A549 (cell line): ENCODE data around the gene GRM2. TPM values are rescaled to one million over a fixed set of nuclear protein-coding genes. Genes with fewer than 3 reads are reported as not detected.

Source experiments
- ATAC-seq, 2 experiments: fragments of 200-7000 bp in 1 of 2; fragments of >200 bp in 1 of 2; cut with Nextera tagmentation in 1 of 2; cut with Tn5 transposase in 1 of 2; 3 replicates each; pipeline versions ENCODE4 v1.8.0 to v1.9.1; 2018 to 2020; ENCODE audit warnings: mild to moderate bottlenecking in 1 of 2, moderate library complexity in 1 of 2
- CTCF ChIA-PET: fragments of 300-600 bp; sonication (Branson Sonifier 250); formaldehyde crosslinking; extraction: SDS; loops from one replicate; lab custom pipeline; 2021; ENCODE audit warnings: antibody characterized with exemption, inconsistent platforms; lab: Yijun Ruan, JAX
- POLR2A ChIA-PET: fragments of 350-600 bp; formaldehyde crosslinking; extraction: SDS; loops from one replicate; lab custom pipeline; 2021; ENCODE audit warnings: antibody characterized with exemption, inconsistent platforms; lab: Yijun Ruan, JAX
- DNase-seq, 2 experiments: peaks; one replicate each; pipeline versions ENCODE4 v3.0.0 to v3.0.0-alpha.2; 2011 to 2016; ENCODE audit warnings: low read depth in 1 of 2, low spot score in 1 of 2
- FAIRE-seq: peaks from 2 replicates; lab custom pipeline; 2011; peaks lifted over from hg19 to GRCh38; lab: Jason Lieb, UNC
- H3K27ac ChIP-seq, 2 experiments: fragments of >200 bp; sonication (Bioruptor Twin); formaldehyde crosslinking; 3 replicates each; pipeline ENCODE4 v1.5.1; 2016 to 2017
- H3K4me1 ChIP-seq: fragments of >200 bp; sonication (Bioruptor Twin); formaldehyde crosslinking; 3 replicates; pipeline ENCODE4 v1.6.1; 2016
- H3K4me2 ChIP-seq: fragments of >200 bp; sonication (Bioruptor Twin); formaldehyde crosslinking; 3 replicates; pipeline ENCODE4 v1.6.1; 2016
- H3K4me3 ChIP-seq: fragments of >200 bp; sonication (Bioruptor Twin); formaldehyde crosslinking; 3 replicates; pipeline ENCODE4 v1.5.1; 2016
- H3K9me3 ChIP-seq: fragments of >200 bp; sonication (Bioruptor Twin); formaldehyde crosslinking; 3 replicates; pipeline ENCODE4 v1.6.1; 2016
- BHLHE40 ChIP-seq: IDR thresholded peaks from 2 replicates; pipeline ENCODE4 v1.6.1; 2012; ENCODE audit warnings: low read depth, low read length, inconsistent platforms
- CBX8 ChIP-seq: fragments of 200-600 bp; sonication (generic); IDR thresholded peaks from 2 replicates; pipeline ENCODE4 v1.6.1; 2016
- CHD2 ChIP-seq: fragments of 150-350 bp; IDR thresholded peaks from 2 replicates; pipeline ENCODE4 v1.6.1; 2014; ENCODE audit warnings: low read length; ENCODE audit not compliant: partially characterized antibody
- CHD4 ChIP-seq: fragments of 200-600 bp; sonication (generic); IDR thresholded peaks from 2 replicates; pipeline ENCODE4 v1.6.1; 2016; ENCODE audit warnings: antibody characterized with exemption, mild to moderate bottlenecking, borderline replicate concordance
- EHF ChIP-seq: fragments of 250-450 bp; sonication (Bioruptor Pico); IDR thresholded peaks from 2 replicates; pipeline ENCODE4 v1.5.0; 2020; ENCODE audit warnings: mild to moderate bottlenecking
- EP300 ChIP-seq, 2 experiments: fragments of >200 bp; sonication (Bioruptor Twin); formaldehyde crosslinking; IDR thresholded peaks; 2 replicates in 1 of 2; 3 replicates in 1 of 2; pipeline ENCODE4 v1.6.1; 2016 to 2017
- ESRRA ChIP-seq: fragments of 150-350 bp; IDR thresholded peaks from 2 replicates; pipeline ENCODE4 v1.6.1; 2014; ENCODE audit warnings: mild to moderate bottlenecking, low read length, borderline replicate concordance
- FOXS1 ChIP-seq: fragments of 250-450 bp; sonication (Bioruptor Pico); IDR thresholded peaks from 2 replicates; pipeline ENCODE4 v1.5.0; 2020; ENCODE audit warnings: mild to moderate bottlenecking, moderate library complexity
- MAFK ChIP-seq: fragments of 450-650 bp; IDR thresholded peaks from 2 replicates; pipeline ENCODE4 v1.6.1; 2014; ENCODE audit not compliant: partially characterized antibody
- MYC ChIP-seq: IDR thresholded peaks from 2 replicates; pipeline ENCODE4 v1.6.1; 2012; ENCODE audit warnings: mild to moderate bottlenecking, inconsistent platforms, low read length, improper control_type of control experiment, borderline replicate concordance
- RAD21 ChIP-seq, 2 experiments: fragments of >200 bp in 1 of 2; sonication (Bioruptor Twin) in 1 of 2; formaldehyde crosslinking in 1 of 2; IDR thresholded peaks in 1 of 2; conservative IDR thresholded peaks in 1 of 2; 2 replicates in 1 of 2; 3 replicates in 1 of 2; pipeline ENCODE4 v1.6.1; 2012 to 2018; ENCODE audit warnings: inconsistent platforms in 1 of 2
- SREBF2 ChIP-seq: fragments of 450-650 bp; IDR thresholded peaks from 2 replicates; pipeline ENCODE4 v1.6.1; 2014; ENCODE audit warnings: mild to moderate bottlenecking, moderate library complexity
- TFCP2L1 ChIP-seq: fragments of 250-450 bp; sonication (Bioruptor Pico); IDR thresholded peaks from 2 replicates; pipeline ENCODE4 v1.5.0; 2021; ENCODE audit warnings: mild to moderate bottlenecking
- ZFP36 ChIP-seq: fragments of 450-650 bp; IDR thresholded peaks from 2 replicates; pipeline ENCODE4 v1.6.1; 2014; ENCODE audit warnings: borderline replicate concordance; ENCODE audit not compliant: partially characterized antibody
- ZNF302 ChIP-seq: fragments of 250-450 bp; sonication (Bioruptor Pico); IDR thresholded peaks from 2 replicates; pipeline ENCODE4 v1.9.0; 2021; ENCODE audit warnings: inconsistent platforms, mild to moderate bottlenecking, moderate library complexity
- WGBS: methylation state at CpG from one replicate; pipeline ENCODE4 v1.1.6; 2017; ENCODE audit errors: missing lambda C conversion rate; 5-methylcytosine and 5-hydroxymethylcytosine counted together
- polyA plus RNA-seq, 4 experiments: library from polyadenylated mRNA; depleted of rRNA in 3 of 4; stranded (reverse); fragments of >200 nt; fragmentation: RNase III in 1 of 4; extraction: RNeasy Plus Mini Kit Qiagen cat#74134 plus additional on column Dnase treatment in 1 of 4; gene quantifications; 2 replicates in 3 of 4; 3 replicates in 1 of 4; pipeline ENCODE4 v1.2.3, GENCODE V29; 2011 to 2017
- TF ChIP-seq, protein P1 (sequence below): IDR thresholded peaks from 2 replicates; pipeline ENCODE4 v1.6.1; 2012
- TF ChIP-seq, protein P2 (sequence below): fragments of 450-650 bp; IDR thresholded peaks from 2 replicates; pipeline ENCODE4 v1.6.1; 2014; ENCODE audit warnings: antibody characterized with exemption
- TF ChIP-seq, protein P3 (sequence below): fragments of 250-450 bp; sonication (Bioruptor Pico); IDR thresholded peaks from 2 replicates; pipeline ENCODE4 v1.5.0; 2021; ENCODE audit warnings: mild to moderate bottlenecking, moderate library complexity, borderline replicate concordance
- TF ChIP-seq, protein P4 (sequence below): IDR thresholded peaks from 2 replicates; pipeline ENCODE4 v1.6.1; 2012
- TF ChIP-seq, protein P5 (sequence below): fragments of >200 bp; sonication (Bioruptor Twin); formaldehyde crosslinking; IDR thresholded peaks from 3 replicates; pipeline ENCODE4 v1.6.1; 2016
- TF ChIP-seq, protein P6 (sequence below): fragments of 250-450 bp; sonication (Bioruptor Pico); IDR thresholded peaks from 2 replicates; pipeline ENCODE4 v1.5.0; 2020; ENCODE audit warnings: low read depth, mild to moderate bottlenecking, moderate library complexity
- TF ChIP-seq, protein P7 (sequence below): fragments of >200 bp; sonication (Bioruptor Twin); formaldehyde crosslinking; IDR thresholded peaks from 3 replicates; pipeline ENCODE4 v1.5.1; 2016

The GRM2 gene
- polyA plus RNA-seq, 2 of the 4 experiments (the other 2 are of a cell fraction) = 0.03 TPM; not detected in 1

DNA sequence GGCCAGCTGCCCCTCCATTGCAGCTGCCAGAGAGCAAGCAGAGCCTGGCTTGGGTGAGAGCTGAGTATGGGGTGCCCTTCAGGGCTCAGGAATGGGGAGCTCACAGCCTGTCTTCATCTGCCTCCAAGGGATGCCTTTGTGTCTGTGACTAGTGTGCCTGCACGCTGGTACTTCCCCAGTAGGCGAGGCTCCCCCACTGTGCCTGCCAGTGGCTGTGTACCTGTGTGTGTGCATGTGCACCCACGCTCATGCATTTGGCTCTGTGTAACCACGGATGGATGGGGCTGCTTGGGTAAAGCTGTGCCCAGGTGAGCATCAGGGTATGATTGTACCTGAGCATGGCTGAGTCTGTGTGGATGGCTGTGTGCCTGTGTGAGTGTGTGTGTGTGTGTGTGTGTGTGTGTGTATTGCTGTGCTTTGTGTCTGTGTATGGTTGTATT is 2.3 kb upstream of the GRM2 start (continued):
- TF ChIP-seq, protein P1, sequence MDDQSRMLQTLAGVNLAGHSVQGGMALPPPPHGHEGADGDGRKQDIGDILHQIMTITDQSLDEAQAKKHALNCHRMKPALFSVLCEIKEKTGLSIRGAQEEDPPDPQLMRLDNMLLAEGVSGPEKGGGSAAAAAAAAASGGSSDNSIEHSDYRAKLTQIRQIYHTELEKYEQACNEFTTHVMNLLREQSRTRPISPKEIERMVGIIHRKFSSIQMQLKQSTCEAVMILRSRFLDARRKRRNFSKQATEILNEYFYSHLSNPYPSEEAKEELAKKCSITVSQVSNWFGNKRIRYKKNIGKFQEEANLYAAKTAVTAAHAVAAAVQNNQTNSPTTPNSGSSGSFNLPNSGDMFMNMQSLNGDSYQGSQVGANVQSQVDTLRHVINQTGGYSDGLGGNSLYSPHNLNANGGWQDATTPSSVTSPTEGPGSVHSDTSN = no peak
- TF ChIP-seq BHLHE40 (no peak), FOXS1 (CRISPR knock-in tag) (no peak), ZFP36 (no peak)
- TF ChIP-seq, protein P2, sequence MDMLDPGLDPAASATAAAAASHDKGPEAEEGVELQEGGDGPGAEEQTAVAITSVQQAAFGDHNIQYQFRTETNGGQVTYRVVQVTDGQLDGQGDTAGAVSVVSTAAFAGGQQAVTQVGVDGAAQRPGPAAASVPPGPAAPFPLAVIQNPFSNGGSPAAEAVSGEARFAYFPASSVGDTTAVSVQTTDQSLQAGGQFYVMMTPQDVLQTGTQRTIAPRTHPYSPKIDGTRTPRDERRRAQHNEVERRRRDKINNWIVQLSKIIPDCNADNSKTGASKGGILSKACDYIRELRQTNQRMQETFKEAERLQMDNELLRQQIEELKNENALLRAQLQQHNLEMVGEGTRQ = no peak
- TF ChIP-seq, protein P3, sequence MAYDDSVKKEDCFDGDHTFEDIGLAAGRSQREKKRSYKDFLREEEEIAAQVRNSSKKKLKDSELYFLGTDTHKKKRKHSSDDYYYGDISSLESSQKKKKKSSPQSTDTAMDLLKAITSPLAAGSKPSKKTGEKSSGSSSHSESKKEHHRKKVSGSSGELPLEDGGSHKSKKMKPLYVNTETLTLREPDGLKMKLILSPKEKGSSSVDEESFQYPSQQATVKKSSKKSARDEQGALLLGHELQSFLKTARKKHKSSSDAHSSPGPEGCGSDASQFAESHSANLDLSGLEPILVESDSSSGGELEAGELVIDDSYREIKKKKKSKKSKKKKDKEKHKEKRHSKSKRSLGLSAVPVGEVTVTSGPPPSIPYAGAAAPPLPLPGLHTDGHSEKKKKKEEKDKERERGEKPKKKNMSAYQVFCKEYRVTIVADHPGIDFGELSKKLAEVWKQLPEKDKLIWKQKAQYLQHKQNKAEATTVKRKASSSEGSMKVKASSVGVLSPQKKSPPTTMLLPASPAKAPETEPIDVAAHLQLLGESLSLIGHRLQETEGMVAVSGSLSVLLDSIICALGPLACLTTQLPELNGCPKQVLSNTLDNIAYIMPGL = no peak

DNA sequence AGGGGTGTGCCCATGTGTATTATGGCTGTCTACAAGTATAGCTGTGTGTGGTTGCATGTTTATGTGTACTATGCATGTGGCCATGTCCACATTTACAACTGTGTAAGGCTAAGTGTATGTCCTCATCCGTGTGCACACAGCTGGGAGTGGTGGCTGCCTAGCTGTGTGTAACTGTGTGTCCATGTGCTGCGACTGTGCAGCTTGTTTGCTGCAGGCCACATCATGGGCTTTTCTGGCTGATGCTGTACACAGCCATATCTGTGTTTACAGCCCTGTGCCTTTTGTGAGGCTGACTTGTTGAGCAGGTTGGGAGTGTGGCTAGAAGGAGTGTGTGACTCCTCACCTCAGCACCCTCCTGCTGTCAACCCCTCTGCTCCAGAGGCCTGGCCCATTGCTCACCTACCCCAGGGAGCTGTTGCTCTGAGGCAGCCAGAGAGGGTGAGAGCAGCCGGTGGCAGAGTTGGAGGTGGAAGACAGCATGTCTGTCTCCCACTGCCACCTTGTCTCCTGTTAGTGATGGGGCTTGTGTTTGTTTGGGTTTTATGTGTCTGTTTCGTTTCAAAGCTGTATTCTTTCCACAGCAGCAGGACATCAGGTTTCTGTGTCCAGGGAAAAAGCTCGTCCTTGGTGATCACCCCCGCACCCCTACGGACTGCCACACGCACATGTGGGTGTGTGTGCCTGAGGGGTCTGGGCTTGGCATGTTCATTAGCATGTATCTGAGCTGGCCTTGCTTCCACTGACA is 1.4 kb upstream of the GRM2 start:
- CTCF ChIA-PET = interaction anchor here (0.8 to 2.1 kb wide), 5 partner anchors 14 to 95 kb away, joined by 3 to 8 read pairs (median 4); no protein-coding TSS in a partner anchor
- 77% methylated on average over 5 of the region's 8 CpGs for WGBS
- no peak for FAIRE-seq

More for the DNA sequence above, 1.4 kb upstream of the GRM2 start:
- no peak overlapping the region for H3K27ac ChIP-seq
- no peaks in the 10 kb centered on the region for H3K4me1 ChIP-seq
- no peaks in the 10 kb centered on the region for H3K9me3 ChIP-seq
- POLR2A ChIA-PET = no interaction called here
- ATAC-seq = no peak
- no peak overlapping the region for H3K4me3 ChIP-seq
- no peak for TF ChIP-seq CHD2
- TF ChIP-seq, protein P4, sequence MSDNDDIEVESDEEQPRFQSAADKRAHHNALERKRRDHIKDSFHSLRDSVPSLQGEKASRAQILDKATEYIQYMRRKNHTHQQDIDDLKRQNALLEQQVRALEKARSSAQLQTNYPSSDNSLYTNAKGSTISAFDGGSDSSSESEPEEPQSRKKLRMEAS = no peak
- TF ChIP-seq MAFK = no peak
- no peak for TF ChIP-seq BHLHE40
- TF ChIP-seq, protein P5, sequence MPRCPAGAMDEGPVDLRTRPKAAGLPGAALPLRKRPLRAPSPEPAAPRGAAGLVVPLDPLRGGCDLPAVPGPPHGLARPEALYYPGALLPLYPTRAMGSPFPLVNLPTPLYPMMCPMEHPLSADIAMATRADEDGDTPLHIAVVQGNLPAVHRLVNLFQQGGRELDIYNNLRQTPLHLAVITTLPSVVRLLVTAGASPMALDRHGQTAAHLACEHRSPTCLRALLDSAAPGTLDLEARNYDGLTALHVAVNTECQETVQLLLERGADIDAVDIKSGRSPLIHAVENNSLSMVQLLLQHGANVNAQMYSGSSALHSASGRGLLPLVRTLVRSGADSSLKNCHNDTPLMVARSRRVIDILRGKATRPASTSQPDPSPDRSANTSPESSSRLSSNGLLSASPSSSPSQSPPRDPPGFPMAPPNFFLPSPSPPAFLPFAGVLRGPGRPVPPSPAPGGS = no peak
- TF ChIP-seq CBX8 = no peak
- no peak for TF ChIP-seq CHD4
- TF ChIP-seq ZFP36 = no peak
- no peak for TF ChIP-seq EHF (CRISPR knock-in tag)
- TF ChIP-seq EP300 (IDR thresholded peaks at IDR 0.05) = no peak
- TF ChIP-seq, protein P6, sequence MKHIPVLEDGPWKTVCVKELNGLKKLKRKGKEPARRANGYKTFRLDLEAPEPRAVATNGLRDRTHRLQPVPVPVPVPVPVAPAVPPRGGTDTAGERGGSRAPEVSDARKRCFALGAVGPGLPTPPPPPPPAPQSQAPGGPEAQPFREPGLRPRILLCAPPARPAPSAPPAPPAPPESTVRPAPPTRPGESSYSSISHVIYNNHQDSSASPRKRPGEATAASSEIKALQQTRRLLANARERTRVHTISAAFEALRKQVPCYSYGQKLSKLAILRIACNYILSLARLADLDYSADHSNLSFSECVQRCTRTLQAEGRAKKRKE (CRISPR knock-in tag) = no peak
- no peak for TF ChIP-seq MYC
- no peak for TF ChIP-seq ESRRA
- TF ChIP-seq, protein P7, sequence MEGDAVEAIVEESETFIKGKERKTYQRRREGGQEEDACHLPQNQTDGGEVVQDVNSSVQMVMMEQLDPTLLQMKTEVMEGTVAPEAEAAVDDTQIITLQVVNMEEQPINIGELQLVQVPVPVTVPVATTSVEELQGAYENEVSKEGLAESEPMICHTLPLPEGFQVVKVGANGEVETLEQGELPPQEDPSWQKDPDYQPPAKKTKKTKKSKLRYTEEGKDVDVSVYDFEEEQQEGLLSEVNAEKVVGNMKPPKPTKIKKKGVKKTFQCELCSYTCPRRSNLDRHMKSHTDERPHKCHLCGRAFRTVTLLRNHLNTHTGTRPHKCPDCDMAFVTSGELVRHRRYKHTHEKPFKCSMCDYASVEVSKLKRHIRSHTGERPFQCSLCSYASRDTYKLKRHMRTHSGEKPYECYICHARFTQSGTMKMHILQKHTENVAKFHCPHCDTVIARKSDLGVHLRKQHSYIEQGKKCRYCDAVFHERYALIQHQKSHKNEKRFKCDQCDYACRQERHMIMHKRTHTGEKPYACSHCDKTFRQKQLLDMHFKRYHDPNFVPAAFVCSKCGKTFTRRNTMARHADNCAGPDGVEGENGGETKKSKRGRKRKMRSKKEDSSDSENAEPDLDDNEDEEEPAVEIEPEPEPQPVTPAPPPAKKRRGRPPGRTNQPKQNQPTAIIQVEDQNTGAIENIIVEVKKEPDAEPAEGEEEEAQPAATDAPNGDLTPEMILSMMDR = no peak
- TF ChIP-seq TFCP2L1 (CRISPR knock-in tag) = no peak
- TF ChIP-seq ZNF302 = no peak
- TF ChIP-seq RAD21 (conservative IDR thresholded peaks at IDR 0.05 in 1 of 2, IDR thresholded peaks at IDR 0.05 in 1 of 2) = no peak
- TF ChIP-seq FOXS1 (CRISPR knock-in tag) = no peak
- no peak for TF ChIP-seq SREBF2
- TF ChIP-seq, protein P2 = no peak
- DNase-seq = no peak
- H3K4me2 ChIP-seq = no peak overlapping the region
